ENCODE measurements around the gene ABCA7. TPM values are rescaled to one million over a fixed set of nuclear protein-coding genes. Genes with fewer than 3 reads are reported as not detected.

ABCA7 gene
- total RNA-seq, 1 experiment from 2014 or later = 18.2 TPM

DNA sequence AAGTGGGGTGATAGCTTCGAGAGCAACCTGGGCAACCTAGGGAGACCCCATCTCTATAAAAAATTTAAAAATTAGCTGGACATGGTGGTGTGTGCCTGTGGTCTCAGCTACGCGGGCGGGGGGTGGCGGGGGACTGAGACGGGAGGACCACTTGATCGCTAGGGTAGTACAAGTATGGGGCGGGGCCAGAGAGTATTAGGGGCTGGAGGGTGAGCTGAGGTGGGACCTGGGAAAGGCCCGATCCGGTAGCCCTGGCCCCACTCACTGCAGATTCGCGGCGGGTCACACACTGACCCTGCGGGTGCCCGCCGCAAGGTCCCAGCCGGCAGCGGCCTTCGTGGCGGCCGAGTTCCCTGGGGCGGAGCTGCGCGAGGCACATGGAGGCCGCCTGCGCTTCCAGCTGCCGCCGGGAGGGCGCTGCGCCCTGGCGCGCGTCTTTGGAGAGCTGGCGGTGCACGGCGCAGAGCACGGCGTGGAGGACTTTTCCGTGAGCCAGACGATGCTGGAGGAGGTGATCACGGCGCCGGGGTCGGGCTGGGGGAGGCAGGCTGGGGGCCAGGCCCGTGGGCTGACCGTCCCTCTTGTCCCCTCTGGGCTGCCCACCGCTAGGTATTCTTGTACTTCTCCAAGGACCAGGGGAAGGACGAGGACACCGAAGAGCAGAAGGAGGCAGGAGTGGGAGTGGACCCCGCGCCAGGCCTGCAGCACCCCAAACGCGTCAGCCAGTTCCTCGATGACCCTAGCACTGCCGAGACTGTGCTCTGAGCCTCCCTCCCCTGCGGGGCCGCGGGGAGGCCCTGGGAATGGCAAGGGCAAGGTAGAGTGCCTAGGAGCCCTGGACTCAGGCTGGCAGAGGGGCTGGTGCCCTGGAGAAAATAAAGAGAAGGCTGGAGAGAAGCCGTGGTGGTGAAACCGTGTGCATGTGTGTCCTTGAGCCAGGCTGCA, 25.0 kb downstream of the ABCA7 start:
- H3K27me3 Mint-ChIP-seq (ENCODE audit: insufficient read depth, unreplicated experiment) = no peaks in the 10 kb centered on the region
- CTCF ChIA-PET = interaction anchor here (0.6 to 2.0 kb wide), 8 partner anchors 9 to 39 kb away, joined by 3 to 9 read pairs (median 4); partner anchors contain the start of gene GPX4
- no TSS peak for BruUV-seq (replicated peaks)
- H3K4me1 Mint-ChIP-seq (ENCODE audit: insufficient read depth, unreplicated experiment) = peaks cover 23% of the 10 kb centered on the region
- H3K4me3 Mint-ChIP-seq (ENCODE audit: unreplicated experiment) = peak overlapping the region; percentile 72
- peaks cover 6% of the 10 kb centered on the region for H3K36me3 Mint-ChIP-seq (ENCODE audit: insufficient read depth, unreplicated experiment)
- no peaks in the 10 kb centered on the region for H3K9me3 Mint-ChIP-seq (ENCODE audit: unreplicated experiment)
- intact Hi-C loops (cut with micrococcal nuclease) = loop anchor here (5.0 kb wide), 1 partner anchor 37 kb away; the partner anchor contains the start of gene GPX4
- TF ChIP-seq, protein P1, sequence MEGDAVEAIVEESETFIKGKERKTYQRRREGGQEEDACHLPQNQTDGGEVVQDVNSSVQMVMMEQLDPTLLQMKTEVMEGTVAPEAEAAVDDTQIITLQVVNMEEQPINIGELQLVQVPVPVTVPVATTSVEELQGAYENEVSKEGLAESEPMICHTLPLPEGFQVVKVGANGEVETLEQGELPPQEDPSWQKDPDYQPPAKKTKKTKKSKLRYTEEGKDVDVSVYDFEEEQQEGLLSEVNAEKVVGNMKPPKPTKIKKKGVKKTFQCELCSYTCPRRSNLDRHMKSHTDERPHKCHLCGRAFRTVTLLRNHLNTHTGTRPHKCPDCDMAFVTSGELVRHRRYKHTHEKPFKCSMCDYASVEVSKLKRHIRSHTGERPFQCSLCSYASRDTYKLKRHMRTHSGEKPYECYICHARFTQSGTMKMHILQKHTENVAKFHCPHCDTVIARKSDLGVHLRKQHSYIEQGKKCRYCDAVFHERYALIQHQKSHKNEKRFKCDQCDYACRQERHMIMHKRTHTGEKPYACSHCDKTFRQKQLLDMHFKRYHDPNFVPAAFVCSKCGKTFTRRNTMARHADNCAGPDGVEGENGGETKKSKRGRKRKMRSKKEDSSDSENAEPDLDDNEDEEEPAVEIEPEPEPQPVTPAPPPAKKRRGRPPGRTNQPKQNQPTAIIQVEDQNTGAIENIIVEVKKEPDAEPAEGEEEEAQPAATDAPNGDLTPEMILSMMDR (IDR thresholded peaks at IDR 0.05; ENCODE audit: unreplicated experiment) = peak; percentile 79
- H3K27ac Mint-ChIP-seq (ENCODE audit: low read depth, unreplicated experiment) = no peak overlapping the region
- POLR2A ChIA-PET = interaction anchor here (0.5 to 4.8 kb wide), 10 partner anchors 10 to 433 kb away, joined by 3 to 31 read pairs (median 4); partner anchors contain the start of genes ABCA7, CNN2 and GPX4
- DNase-seq (ENCODE audit: unreplicated experiment) = peak; percentile 74

DNA sequence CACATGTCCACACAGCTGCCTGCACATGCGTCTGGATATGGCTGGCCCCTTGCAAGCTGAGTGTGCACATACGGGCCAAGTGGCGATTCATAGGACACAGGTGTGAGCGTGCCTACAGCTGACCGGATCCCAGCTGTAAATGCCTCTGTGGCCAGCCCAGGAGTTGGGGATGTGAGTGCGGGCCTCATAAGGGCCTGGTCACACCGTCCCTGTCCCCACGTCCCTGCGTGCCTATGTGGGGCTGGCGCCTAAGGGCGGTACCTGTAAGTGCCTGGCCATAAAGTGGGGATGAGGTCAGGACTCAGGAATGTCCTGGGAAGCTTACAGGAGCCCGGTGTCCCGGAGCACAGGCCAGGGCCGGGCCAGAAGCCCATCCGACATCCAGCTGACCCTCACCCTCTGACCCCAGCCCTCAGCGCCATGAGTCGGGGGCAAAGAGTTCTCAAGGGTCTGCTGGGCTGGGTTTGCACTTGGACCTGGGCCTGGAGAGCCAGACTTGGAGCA, 25.8 kb downstream of the ABCA7 start:
- Mint-ChIP-seq H3K36me3 (ENCODE audit: insufficient read depth, unreplicated experiment) (peaks cover 6% of the 10 kb centered on the region), H3K9me3 (ENCODE audit: unreplicated experiment) (no peaks in the 10 kb centered on the region), H3K4me3 (ENCODE audit: unreplicated experiment) (peak overlapping the region; percentile 72), H3K27me3 (ENCODE audit: insufficient read depth, unreplicated experiment) (no peaks in the 10 kb centered on the region), H3K4me1 (ENCODE audit: insufficient read depth, unreplicated experiment) (peaks cover 23% of the 10 kb centered on the region), H3K27ac (ENCODE audit: low read depth, unreplicated experiment) (peak overlapping the region; percentile 77)
- no TSS peak for BruUV-seq (replicated peaks)
- POLR2A ChIA-PET = interaction anchor here (0.5 to 4.8 kb wide), 8 partner anchors 10 to 433 kb away, joined by 3 to 31 read pairs (median 8); partner anchors contain the start of genes ABCA7, CNN2 and GPX4
- TF ChIP-seq, protein P1 (IDR thresholded peaks at IDR 0.05; ENCODE audit: unreplicated experiment) = no peak
- DNase-seq (ENCODE audit: unreplicated experiment) = no peak
- intact Hi-C loops (cut with micrococcal nuclease) = loop anchor here (5.0 kb wide), 1 partner anchor 37 kb away; the partner anchor contains the start of gene GPX4
- CTCF ChIA-PET = interaction anchor here (1.0 to 2.0 kb wide), 2 partner anchors 28 to 90 kb away, joined by 3 to 9 read pairs; no protein-coding TSS in a partner anchor

DNA sequence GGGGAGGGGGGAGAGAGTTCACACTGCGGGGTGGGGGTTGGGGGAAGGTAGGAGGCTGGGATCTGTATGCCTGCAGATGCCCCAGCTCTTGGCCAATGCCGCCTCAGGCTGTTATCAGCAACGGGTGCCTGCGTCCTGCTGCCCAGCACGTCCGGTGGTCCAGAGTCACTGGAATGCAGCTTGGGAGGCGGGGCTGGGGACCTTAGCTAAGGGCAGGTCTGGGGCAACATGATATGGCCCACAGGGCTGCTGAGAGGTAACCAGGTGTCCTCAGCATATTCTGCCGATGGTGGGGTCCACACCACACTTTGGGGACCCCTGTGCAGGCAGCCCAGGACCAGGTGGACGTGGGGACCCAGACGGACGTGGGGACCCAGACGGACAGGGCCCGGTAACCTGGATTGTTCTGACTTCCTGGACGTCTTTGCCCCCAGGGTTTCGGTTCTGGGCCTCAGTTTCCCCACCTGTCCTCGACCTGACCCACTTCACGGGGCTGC, 26.4 kb downstream of the ABCA7 start:
- intact Hi-C loops (cut with micrococcal nuclease) = loop anchor here (5.0 kb wide), 1 partner anchor 36 kb away; the partner anchor contains the start of gene GPX4
- H3K4me3 Mint-ChIP-seq (ENCODE audit: unreplicated experiment) = peak overlapping the region; percentile 72
- TF ChIP-seq, protein P1 (IDR thresholded peaks at IDR 0.05; ENCODE audit: unreplicated experiment) = no peak
- DNase-seq (ENCODE audit: unreplicated experiment) = peak; percentile 39
- peaks cover 23% of the 10 kb centered on the region for H3K4me1 Mint-ChIP-seq (ENCODE audit: insufficient read depth, unreplicated experiment)
- no peaks in the 10 kb centered on the region for H3K27me3 Mint-ChIP-seq (ENCODE audit: insufficient read depth, unreplicated experiment)
- no peaks in the 10 kb centered on the region for H3K9me3 Mint-ChIP-seq (ENCODE audit: unreplicated experiment)
- peaks cover 6% of the 10 kb centered on the region for H3K36me3 Mint-ChIP-seq (ENCODE audit: insufficient read depth, unreplicated experiment)
- H3K27ac Mint-ChIP-seq (ENCODE audit: low read depth, unreplicated experiment) = peak overlapping the region; percentile 77
- no TSS peak for BruUV-seq (replicated peaks)
- CTCF ChIA-PET = interaction anchor here (1.0 to 2.0 kb wide), 2 partner anchors 27 to 89 kb away, joined by 3 to 9 read pairs; no protein-coding TSS in a partner anchor
- POLR2A ChIA-PET = interaction anchor here (0.5 to 4.8 kb wide), 5 partner anchors 9 to 39 kb away, joined by 3 to 31 read pairs (median 20); partner anchors contain the start of genes CNN2 and GPX4

All from MCF 10A (cell line).